ENCODE data around the gene ANKRD44. TPM values are rescaled to one million over a fixed set of nuclear protein-coding genes. Genes with fewer than 3 reads are reported as not detected.

The ANKRD44 gene
- total RNA-seq, 1 donor from 2014 or later, result 4.3 TPM

DNA sequence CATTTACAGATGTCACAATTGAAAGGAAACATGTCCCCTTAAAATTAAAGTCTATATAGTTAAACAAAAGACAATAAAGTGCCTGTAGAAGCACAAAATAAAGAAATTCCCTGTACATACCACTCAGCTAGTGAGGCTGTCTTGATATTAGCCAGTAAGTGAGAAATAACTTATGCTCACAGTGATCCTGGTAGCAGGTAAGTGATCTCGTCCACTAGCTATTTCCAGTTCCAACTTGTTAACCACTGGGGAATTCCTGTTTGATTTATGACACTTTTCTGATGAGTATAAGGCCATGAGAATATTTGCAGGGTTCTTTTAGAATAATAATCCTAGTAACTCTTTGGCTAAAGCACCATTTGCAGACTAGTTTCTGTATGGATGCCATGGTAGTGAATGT lies 256.1 kb downstream of the ANKRD44 start:
- H3K36me3 ChIP-seq (ENCODE audit: control insufficient read depth, insufficient read depth, low read length), result no peaks in the 10 kb centered on the region
- TF ChIP-seq CTCF (IDR thresholded peaks at IDR 0.05; ENCODE audit: insufficient read depth, low read length, poor library complexity, severe bottlenecking), result no peak
- peak; percentile 14 for DNase-seq (ENCODE audit: low read depth)
- H3K27me3 ChIP-seq (ENCODE audit: control insufficient read depth, insufficient read depth, low read length), result no peaks in the 10 kb centered on the region
- no peak overlapping the region for H3K4me3 ChIP-seq (ENCODE audit: low read depth, low read length)

DNA sequence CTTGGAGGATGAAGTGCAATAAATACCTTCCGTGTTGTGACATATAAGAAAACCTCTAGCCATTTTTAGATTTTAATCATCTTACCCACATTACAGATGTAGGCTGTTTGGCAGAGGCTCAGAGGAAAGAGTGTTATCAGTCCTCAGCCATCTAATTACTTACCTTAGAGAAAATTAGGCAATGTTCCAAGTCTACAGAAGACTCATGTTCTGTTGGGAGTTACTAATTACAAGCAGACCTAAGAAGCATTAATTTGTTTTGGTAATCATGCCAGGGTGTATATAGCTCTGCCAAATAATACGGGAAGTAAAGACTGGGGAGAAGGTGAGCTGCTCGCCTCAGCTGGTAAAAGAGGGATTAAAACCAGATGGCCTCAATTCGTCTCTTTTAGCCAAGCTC lies 258.2 kb downstream of the ANKRD44 start:
- Histone ChIP-seq H3K36me3 (ENCODE audit: control insufficient read depth, insufficient read depth, low read length) (no peaks in the 10 kb centered on the region), H3K27me3 (ENCODE audit: control insufficient read depth, insufficient read depth, low read length) (no peaks in the 10 kb centered on the region), H3K4me3 (ENCODE audit: low read depth, low read length) (no peak overlapping the region)
- no peak for TF ChIP-seq CTCF (IDR thresholded peaks at IDR 0.05; ENCODE audit: insufficient read depth, low read length, poor library complexity, severe bottlenecking)
- no peak for DNase-seq (ENCODE audit: low read depth)

- no peak for DNase-seq (ENCODE audit: low read depth)
- no peaks in the 10 kb centered on the region for H3K27me3 ChIP-seq (ENCODE audit: control insufficient read depth, insufficient read depth, low read length)
- no peak overlapping the region for H3K4me3 ChIP-seq (ENCODE audit: low read depth, low read length)
- no peak for TF ChIP-seq CTCF (IDR thresholded peaks at IDR 0.05; ENCODE audit: insufficient read depth, low read length, poor library complexity, severe bottlenecking)
- H3K36me3 ChIP-seq (ENCODE audit: control insufficient read depth, insufficient read depth, low read length), result no peaks in the 10 kb centered on the region
These were observed 265.5 kb downstream of the ANKRD44 start for GRCh38 chr2:197045115-197045514.

GRCh38 chr2:197042739-197043196 lies 267.8 kb downstream of the ANKRD44 start:
- no peak for TF ChIP-seq CTCF (IDR thresholded peaks at IDR 0.05; ENCODE audit: insufficient read depth, low read length, poor library complexity, severe bottlenecking)
- no peak overlapping the region for H3K4me3 ChIP-seq (ENCODE audit: low read depth, low read length)
- no peaks in the 10 kb centered on the region for H3K36me3 ChIP-seq (ENCODE audit: control insufficient read depth, insufficient read depth, low read length)

DNA sequence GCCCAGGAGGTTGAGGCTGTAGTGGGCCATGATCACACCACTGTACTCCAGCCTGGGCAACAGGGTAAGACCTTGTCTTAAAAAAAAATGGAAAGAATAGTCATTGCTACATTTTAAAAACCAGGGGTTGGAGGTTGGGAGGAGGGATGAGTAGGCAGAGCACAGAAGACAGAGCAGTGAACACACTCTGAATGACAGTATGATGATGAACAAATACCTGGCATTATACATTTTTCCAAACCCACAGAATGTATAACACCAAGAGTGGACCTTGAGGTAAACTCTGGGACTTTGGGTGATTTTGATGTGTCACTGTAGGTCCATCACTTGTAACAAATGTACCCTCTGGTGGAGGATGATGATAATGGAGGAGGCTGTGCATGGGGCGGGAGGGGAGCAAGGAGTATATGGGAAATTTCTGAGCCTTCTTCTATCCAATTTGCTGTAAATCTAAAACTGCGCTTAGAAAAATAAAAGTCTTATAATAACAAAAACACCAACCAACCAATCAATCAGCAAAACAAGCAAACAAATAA lies 272.6 kb downstream of the ANKRD44 start:
- Histone ChIP-seq H3K36me3 (ENCODE audit: control insufficient read depth, insufficient read depth, low read length) (no peaks in the 10 kb centered on the region), H3K27me3 (ENCODE audit: control insufficient read depth, insufficient read depth, low read length) (no peaks in the 10 kb centered on the region), H3K4me3 (ENCODE audit: low read depth, low read length) (no peak overlapping the region)
- no peak for DNase-seq (ENCODE audit: low read depth)
- no peak for TF ChIP-seq CTCF (IDR thresholded peaks at IDR 0.05; ENCODE audit: insufficient read depth, low read length, poor library complexity, severe bottlenecking)

More at GRCh38 chr2:197042739-197043196, 267.8 kb downstream of the ANKRD44 start:
- no peaks in the 10 kb centered on the region for H3K27me3 ChIP-seq (ENCODE audit: control insufficient read depth, insufficient read depth, low read length)
- no peak for DNase-seq (ENCODE audit: low read depth)

DNA sequence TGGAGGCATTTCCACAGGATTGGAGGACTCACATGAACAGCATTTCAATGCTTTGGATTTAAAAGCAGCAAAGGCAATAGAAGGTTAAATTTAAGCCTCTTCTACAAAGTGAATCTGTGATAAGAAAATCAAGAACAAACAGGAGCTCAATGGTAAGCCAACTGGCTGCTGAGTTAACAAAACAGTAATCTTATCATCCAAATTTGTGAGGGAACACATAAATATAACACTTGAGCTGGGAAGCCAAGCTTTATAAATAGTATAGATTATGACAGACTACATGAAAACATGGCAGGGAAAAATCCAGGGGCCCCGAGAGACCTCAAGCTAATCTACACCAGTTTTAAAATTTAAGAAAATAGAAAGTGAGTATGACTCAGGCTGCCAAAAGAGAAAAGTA lies 275.6 kb downstream of the ANKRD44 start:
- Histone ChIP-seq H3K36me3 (ENCODE audit: control insufficient read depth, insufficient read depth, low read length) (no peaks in the 10 kb centered on the region), H3K27me3 (ENCODE audit: control insufficient read depth, insufficient read depth, low read length) (no peaks in the 10 kb centered on the region), H3K4me3 (ENCODE audit: low read depth, low read length) (no peak overlapping the region)
- no peak for TF ChIP-seq CTCF (IDR thresholded peaks at IDR 0.05; ENCODE audit: insufficient read depth, low read length, poor library complexity, severe bottlenecking)
- DNase-seq (ENCODE audit: low read depth), result no peak

Data from kidney epithelial cell (primary cell).